H1 (cell line): ENCODE data around the gene NDUFB2. TPM values are rescaled to one million over a fixed set of nuclear protein-coding genes. Genes with fewer than 3 reads are reported as not detected.

Experiments
- CTCF ChIA-PET: fragments of 300-600 bp; sonication (Branson Sonifier 250); formaldehyde crosslinking; loops from one replicate; lab custom pipeline; 2021; ENCODE audit not compliant: partially characterized antibody; lab: Charles Lee
- POLR2A ChIA-PET: fragments of 300-600 bp; sonication (Branson Sonifier 250); formaldehyde crosslinking; loops from one replicate; lab custom pipeline; 2021; ENCODE audit warnings: inconsistent platforms; ENCODE audit not compliant: partially characterized antibody; lab: Charles Lee
- DNase-seq, 2 experiments: peaks; one replicate each; pipeline versions ENCODE4 v3.0.0 to v3.0.0-alpha.2; 2010 to 2022; ENCODE audit warnings: low spot score in 2 of 2, low read depth in 1 of 2, mixed read lengths in 1 of 2
- FAIRE-seq: peaks from 2 replicates; lab custom pipeline; 2011; peaks lifted over from hg19 to GRCh38; lab: Jason Lieb, UNC
- H2AFZ ChIP-seq: 2 replicates; pipeline ENCODE4 v1.8.1; 2012; ENCODE audit warnings: low read length, inconsistent platforms
- H2AK5ac ChIP-seq: 2 replicates; pipeline ENCODE4 v1.6.1; 2013; ENCODE audit warnings: low read depth, low read length
- H2BK120ac ChIP-seq: replicated peaks from 2 replicates; pipeline ENCODE3; 2013; ENCODE audit warnings: low read depth, low read length, inconsistent platforms
- H2BK12ac ChIP-seq: 2 replicates; pipeline ENCODE4 v1.6.1; 2013; ENCODE audit warnings: low read depth, low read length
- H2BK15ac ChIP-seq: 2 replicates; pipeline ENCODE4 v1.6.1; 2013; ENCODE audit warnings: low read length
- H2BK20ac ChIP-seq: 2 replicates; pipeline ENCODE4 v1.6.1; 2013; ENCODE audit warnings: low read length
- H2BK5ac ChIP-seq: 2 replicates; pipeline ENCODE4 v1.6.1; 2013; ENCODE audit warnings: low read depth, low read length
- H3K14ac ChIP-seq: 2 replicates; pipeline ENCODE4 v1.6.1; 2013; ENCODE audit warnings: inconsistent platforms; ENCODE audit not compliant: insufficient read length
- H3K18ac ChIP-seq: 2 replicates; pipeline ENCODE4 v1.6.1; 2013; ENCODE audit warnings: low read length; ENCODE audit errors: extremely low read depth
- H3K23ac ChIP-seq: 2 replicates; pipeline ENCODE4 v1.6.1; 2013; ENCODE audit warnings: inconsistent platforms; ENCODE audit not compliant: insufficient read length
- H3K23me2 ChIP-seq: 2 replicates; pipeline ENCODE4 v1.6.1; 2013; ENCODE audit warnings: low read depth, low read length
- H3K27ac ChIP-seq: 2 replicates; pipeline ENCODE4 v1.6.1; 2011; ENCODE audit warnings: low read depth, low read length, inconsistent platforms
- H3K27me3 ChIP-seq, 4 experiments: replicated peaks in 1 of 4; 1 replicate in 1 of 4; 2 replicates in 3 of 4; pipeline versions ENCODE4 v1.6.1 to v1.8.1; 2011 to 2013; ENCODE audit warnings: low read length in 3 of 4, mild to moderate bottlenecking in 3 of 4, inconsistent platforms in 2 of 4, mixed read lengths in 2 of 4, moderate library complexity in 1 of 4; ENCODE audit not compliant: control insufficient read depth in 3 of 4, insufficient read depth in 3 of 4; ENCODE audit errors: extremely low read depth in 1 of 4
- H3K36me3 ChIP-seq, 4 experiments: 2 replicates each; pipeline versions ENCODE4 v1.6.1 to v1.8.1; 2011 to 2013; ENCODE audit warnings: mild to moderate bottlenecking in 4 of 4, low read length in 3 of 4, moderate library complexity in 2 of 4, control low read depth in 1 of 4, inconsistent platforms in 1 of 4; ENCODE audit not compliant: insufficient read depth in 4 of 4, control insufficient read depth in 2 of 4
- H3K4ac ChIP-seq: replicated peaks from 2 replicates; pipeline ENCODE3; 2013; ENCODE audit warnings: low read length, low read depth, mixed read lengths, inconsistent platforms; ENCODE audit not compliant: insufficient read length
- H3K4me1 ChIP-seq, 4 experiments: replicated peaks in 1 of 4; 1 replicate in 1 of 4; 2 replicates in 3 of 4; pipeline versions ENCODE4 v1.6.1 to v1.8.1; 2011 to 2013; ENCODE audit warnings: low read length in 3 of 4, inconsistent platforms in 2 of 4, mixed read lengths in 1 of 4; ENCODE audit not compliant: insufficient read depth in 4 of 4, control insufficient read depth in 3 of 4
- H3K4me2 ChIP-seq, 2 experiments: 2 replicates each; pipeline versions ENCODE4 v1.6.1 to v1.8.1; 2011 to 2013; ENCODE audit warnings: low read depth in 2 of 2, low read length in 2 of 2, control low read depth in 1 of 2, inconsistent platforms in 1 of 2, mild to moderate bottlenecking in 1 of 2; ENCODE audit not compliant: insufficient read depth in 1 of 2
- H3K4me3 ChIP-seq, 4 experiments: fragments of 200-600, 300-600 bp in 1 of 4; sonication (generic), shearing (Covaris generic), sonication (Bioruptor Twin) in 1 of 4; 2 replicates each; pipeline versions ENCODE4 v1.5.1 to v1.8.1; 2011 to 2016; ENCODE audit warnings: low read length in 4 of 4, low read depth in 3 of 4, control low read depth in 2 of 4, inconsistent platforms in 2 of 4, mild to moderate bottlenecking in 2 of 4, mixed read lengths in 1 of 4, moderate library complexity in 1 of 4; ENCODE audit not compliant: insufficient read depth in 2 of 4; ENCODE audit errors: extremely low read depth in 1 of 4
- H3K56ac ChIP-seq: replicated peaks from 2 replicates; pipeline ENCODE3; 2013; ENCODE audit warnings: low read depth, mild to moderate bottlenecking, mixed read lengths, low read length, inconsistent platforms; ENCODE audit not compliant: insufficient read length
- H3K79me1 ChIP-seq: 2 replicates; pipeline ENCODE4 v1.6.1; 2013; ENCODE audit warnings: low read depth, low read length, control low read depth
- H3K79me2 ChIP-seq, 2 experiments: 2 replicates each; pipeline versions ENCODE4 v1.6.1 to v1.8.1; 2012 to 2013; ENCODE audit warnings: low read length in 2 of 2, mild to moderate bottlenecking in 2 of 2, inconsistent platforms in 1 of 2; ENCODE audit not compliant: insufficient read depth in 2 of 2, control insufficient read depth in 1 of 2
- H3K9ac ChIP-seq, 4 experiments: replicated peaks in 1 of 4; 1 replicate in 1 of 4; 2 replicates in 3 of 4; pipeline versions ENCODE4 v1.6.1 to v1.8.1; 2011 to 2013; ENCODE audit warnings: low read depth in 3 of 4, low read length in 3 of 4, control low read depth in 2 of 4, mild to moderate bottlenecking in 2 of 4, moderate library complexity in 2 of 4, inconsistent platforms in 1 of 4; ENCODE audit errors: extremely low read depth in 1 of 4
- H3K9me3 ChIP-seq, 2 experiments: 2 replicates each; pipeline versions ENCODE4 v1.6.1 to v1.8.1; 2012 to 2013; ENCODE audit warnings: mild to moderate bottlenecking in 2 of 2, moderate library complexity in 2 of 2, control low read depth in 1 of 2, inconsistent platforms in 1 of 2, low read depth in 1 of 2, low read length in 1 of 2, mixed read lengths in 1 of 2; ENCODE audit not compliant: insufficient read depth in 2 of 2
- H4K20me1 ChIP-seq, 2 experiments: replicated peaks in 1 of 2; 2 replicates each; pipeline versions ENCODE3 to v1.8.1; 2011 to 2013; ENCODE audit warnings: inconsistent platforms in 2 of 2, low read length in 2 of 2, mild to moderate bottlenecking in 1 of 2; ENCODE audit not compliant: insufficient read depth in 2 of 2, control insufficient read depth in 1 of 2
- H4K5ac ChIP-seq: 2 replicates; pipeline ENCODE4 v1.6.1; 2013; ENCODE audit warnings: low read length, low read depth, mixed read lengths, inconsistent platforms; ENCODE audit not compliant: insufficient read length
- H4K8ac ChIP-seq: 2 replicates; pipeline ENCODE4 v1.8.0; 2013; ENCODE audit warnings: mild to moderate bottlenecking, moderate library complexity, low read length, inconsistent platforms; ENCODE audit not compliant: insufficient read depth; ENCODE audit errors: extremely low read depth
- H4K91ac ChIP-seq: replicated peaks from 2 replicates; pipeline ENCODE3; 2013; ENCODE audit warnings: low read length, mixed read lengths, inconsistent platforms; ENCODE audit not compliant: insufficient read length
- YY1 ChIP-seq: IDR thresholded peaks from 2 replicates; pipeline ENCODE4 v1.6.1; 2011; ENCODE audit warnings: low read depth, mild to moderate bottlenecking, low read length
- WGBS, 2 experiments: shearing (Covaris generic) in 1 of 2; methylation state at CpG; one replicate each; pipeline versions ENCODE4 v1.1.6 to v1.1.7; 2013 to 2015; ENCODE audit warnings: low lambda C conversion rate in 2 of 2, mixed read lengths in 2 of 2, inconsistent platforms in 1 of 2, low coverage in 1 of 2, missing lambda C conversion rate in 1 of 2; ENCODE audit not compliant: insufficient replicate concordance in 2 of 2, insufficient coverage in 1 of 2, insufficient read length in 1 of 2; ENCODE audit errors: extremely low coverage in 1 of 2, missing lambda C conversion rate in 1 of 2; 5-methylcytosine and 5-hydroxymethylcytosine counted together
- polyA plus RNA-seq, 7 experiments: library from polyadenylated mRNA; depleted of rRNA in 3 of 7; stranded (reverse) in 5 of 7; unstranded in 2 of 7; fragments of >200 nt in 5 of 7; fragments of 200-250 nt in 2 of 7; gene quantifications; 1 replicate in 5 of 7; 2 replicates in 1 of 7; 4 replicates in 1 of 7; pipeline versions ENCODE4 v1.2.1 to v1.2.3, GENCODE V29; 2011 to 2013; ENCODE audit warnings: missing spikeins in 2 of 7, mixed read lengths in 2 of 7
- total RNA-seq: library from RNA; stranded (reverse); fragmentation: NEBNext Ultra II Directional; extraction: Animal tissue kit (Norgen Biotek cat#: 25700); gene quantifications from 2 replicates; pipeline ENCODE4 v1.2.1, GENCODE V29; 2021

Gene NDUFB2
- total and polyA plus RNA-seq, 2 of the 8 experiments (the other 6 are each of a cell fraction or from before 2014, with no cell fraction given): 168 to 881 TPM

- FAIRE-seq: no peak
- Histone ChIP-seq H3K9me3 (no peaks in the 10 kb centered on the region), H2AFZ (no peak overlapping the region), H3K14ac (no peak overlapping the region), H3K4me1 (peaks cover 0 to 6% (median 2%) of the 10 kb centered on the region in 4 experiments; a peak in 3 of 7 replicates), H3K79me1 (peaks cover 3% of the 10 kb centered on the region; the same call in 1 of the 2 replicates), H3K23me2 (peaks cover 2% of the 10 kb centered on the region; the same call in 1 of the 2 replicates), H2BK15ac (no peak overlapping the region), H3K27me3 (no peaks in the 10 kb centered on the region), H3K56ac (no peak overlapping the region), H3K4ac (no peak overlapping the region), H2BK120ac (no peak overlapping the region), H3K36me3 (no peaks in the 10 kb centered on the region), H3K4me2 (peak overlapping the region in 1 of 2 experiments; percentile 68; a peak in 1 of 4 replicates), H3K4me3 (no peak overlapping the region), H2BK5ac (no peak overlapping the region), H2BK12ac (no peak overlapping the region), H4K8ac (no peak overlapping the region), H2AK5ac (no peak overlapping the region), H3K18ac (no peak overlapping the region), H4K20me1 (peaks cover 0 to 1% of the 10 kb centered on the region in 2 experiments), H3K79me2 (peaks cover 0 to 39% of the 10 kb centered on the region in 2 experiments; a peak in 2 of 4 replicates), H3K27ac (no peak overlapping the region), H3K23ac (no peak overlapping the region), H2BK20ac (no peak overlapping the region), H3K9ac (no peak overlapping the region), H4K5ac (no peak overlapping the region), H4K91ac (no peak overlapping the region)
- no peak for TF ChIP-seq YY1
- 85 to 98% methylated on average over 3 to 8 of the region's 8 CpGs for WGBS, 2 experiments
- CTCF ChIA-PET: interaction anchor here (1.1 to 1.3 kb wide), 2 partner anchors 11 to 14 kb away, joined by 3 read pairs; no protein-coding TSS in a partner anchor
- POLR2A ChIA-PET: interaction anchor here (0.8 to 1.2 kb wide), 3 partner anchors 15 to 25 kb away, joined by 3 to 8 read pairs (median 4); no protein-coding TSS in a partner anchor
- DNase-seq: no peak
These were observed 2.0 kb downstream of the NDUFB2 start for GRCh38 chr7:140698477-140698876.
